GM19023 (cell line): ENCODE measurements around the gene RALGAPA2.

ENCODE experiments used
- ATAC-seq: cut with Tn5 transposase; IDR thresholded peaks from one replicate; pipeline ENCODE4 v1.9.1; 2021; ENCODE audit warnings: mild to moderate bottlenecking, moderate library complexity; ENCODE audit not compliant: unreplicated experiment

The RALGAPA2 gene

DNA sequence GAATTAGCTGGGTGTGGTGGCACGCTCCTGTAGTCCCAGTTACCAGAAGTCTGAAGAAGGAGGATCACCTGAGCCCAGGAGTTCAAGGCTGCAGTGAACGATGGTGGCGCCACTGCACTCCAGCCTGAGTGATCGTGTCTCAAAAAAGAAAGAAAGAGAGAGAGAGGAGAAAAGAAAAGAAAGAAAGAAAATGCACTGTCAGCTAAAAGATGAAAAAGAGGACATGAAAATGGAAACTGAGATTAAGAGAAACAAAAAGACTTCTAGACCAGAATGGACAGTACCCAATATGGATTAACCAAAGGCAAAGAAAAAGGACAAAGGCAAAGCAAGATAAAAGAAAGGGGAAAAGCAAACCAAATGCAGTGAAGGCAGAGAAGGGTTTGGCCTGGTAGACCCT is 9.0 kb upstream of the RALGAPA2 start:
- ATAC-seq: no peak

DNA sequence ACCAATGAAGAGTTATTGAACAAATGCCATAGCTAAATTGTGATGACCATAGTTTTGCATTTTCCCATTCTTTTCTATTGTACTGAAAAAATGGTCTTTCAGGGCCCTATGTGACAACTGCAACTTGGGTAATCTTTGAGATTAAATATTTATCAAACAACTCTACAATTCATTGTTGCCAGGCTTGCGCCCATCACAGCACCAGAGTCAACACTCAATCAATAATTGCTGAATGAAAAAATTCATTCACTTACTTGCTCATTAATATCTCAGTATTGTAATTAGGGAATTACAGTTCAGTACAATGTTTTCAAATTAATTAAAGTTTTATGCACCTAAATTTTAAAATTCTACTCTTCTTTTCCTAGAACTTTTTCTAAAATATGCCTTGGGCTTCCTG is 7.7 kb upstream of the RALGAPA2 start:
- no peak for ATAC-seq

DNA sequence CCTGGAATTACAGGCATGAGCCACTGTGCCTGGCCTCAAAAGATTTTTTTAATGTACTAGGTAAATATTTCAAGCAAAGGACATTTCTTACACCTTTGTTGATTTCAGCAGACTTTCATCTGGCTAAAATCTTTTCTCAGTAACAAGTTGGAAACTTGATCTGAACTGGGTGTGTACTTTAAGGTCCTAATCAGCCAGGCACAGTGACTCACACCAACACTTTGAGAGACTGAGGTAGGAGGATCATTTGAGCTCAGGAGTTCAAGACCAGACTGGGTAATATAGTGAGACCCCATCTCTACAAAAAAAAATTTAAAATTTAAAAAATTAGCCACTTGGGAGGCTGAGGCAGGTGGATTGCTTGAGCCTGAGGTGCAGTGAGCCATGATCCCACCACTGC is 7.0 kb upstream of the RALGAPA2 start:
- ATAC-seq: no peak

DNA sequence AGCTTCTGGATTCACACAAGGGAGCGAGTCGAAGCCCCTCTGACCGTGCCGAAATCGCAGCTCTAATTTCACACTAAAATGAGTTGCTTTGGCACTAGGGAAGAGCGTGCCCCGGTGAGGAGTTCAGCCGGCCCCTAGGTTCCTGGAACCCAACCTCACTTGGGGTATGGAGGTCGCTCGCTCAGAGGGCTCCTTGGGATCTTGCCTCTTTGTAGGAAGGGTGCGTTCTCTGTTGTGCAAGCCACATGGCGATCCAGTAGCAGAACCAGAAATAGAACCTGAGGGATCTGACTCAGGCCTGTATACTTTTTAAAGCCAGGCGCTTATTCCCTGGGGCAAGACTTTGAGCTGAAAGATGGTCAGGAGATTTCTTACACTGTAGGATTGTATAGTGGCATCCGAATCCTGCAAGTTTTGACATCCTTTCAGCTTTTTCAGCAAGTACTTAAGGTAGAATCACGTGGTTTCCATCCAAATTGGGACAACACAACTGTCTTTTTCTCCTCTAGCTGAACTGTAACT is 861 bp upstream of the RALGAPA2 start:
- ATAC-seq: no peak

DNA sequence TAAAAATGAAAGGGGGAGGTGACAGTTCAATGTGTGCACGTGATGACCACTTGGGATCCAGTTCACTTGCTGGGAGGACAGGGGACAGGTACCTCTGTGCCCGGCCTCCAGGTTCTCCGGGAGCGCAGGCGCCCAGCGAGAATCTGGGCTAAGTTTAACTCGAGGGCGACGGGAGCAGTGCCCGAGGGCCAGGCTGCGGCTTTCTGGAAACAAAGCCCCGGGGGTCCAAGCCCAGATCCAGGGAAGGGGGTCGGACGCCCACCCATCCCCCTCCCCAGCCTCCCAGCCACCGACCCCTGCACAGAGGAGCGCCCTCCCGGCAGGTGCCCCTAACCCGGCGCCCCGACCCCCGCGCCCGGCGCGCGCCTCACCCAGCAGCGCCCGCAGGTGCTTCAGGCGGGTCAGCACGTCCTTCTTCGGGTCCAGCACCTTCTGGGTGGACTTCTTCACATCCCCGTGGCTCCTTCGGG is 405 bp downstream of the RALGAPA2 start:
- ATAC-seq: peak; percentile 7

DNA sequence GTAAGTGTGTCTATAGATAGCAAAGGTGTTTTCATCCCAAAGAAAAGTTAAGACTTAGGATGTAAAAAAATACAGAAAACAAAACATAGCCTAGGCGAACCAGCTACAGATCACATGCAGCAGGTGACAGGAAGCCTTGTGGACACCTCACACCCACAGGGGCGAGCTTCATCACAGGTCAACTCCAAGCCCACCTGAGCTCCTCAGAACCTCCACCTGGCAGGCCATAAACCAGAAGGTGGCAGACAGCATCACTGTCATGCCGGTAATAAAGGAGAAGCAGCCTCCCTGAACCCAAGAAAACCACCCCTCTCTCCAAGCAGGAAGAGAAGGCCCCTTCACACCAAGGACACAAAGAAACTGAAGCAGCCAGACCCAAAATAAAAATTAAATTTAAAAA is 1.0 kb downstream of the RALGAPA2 start:
- no peak for ATAC-seq

DNA sequence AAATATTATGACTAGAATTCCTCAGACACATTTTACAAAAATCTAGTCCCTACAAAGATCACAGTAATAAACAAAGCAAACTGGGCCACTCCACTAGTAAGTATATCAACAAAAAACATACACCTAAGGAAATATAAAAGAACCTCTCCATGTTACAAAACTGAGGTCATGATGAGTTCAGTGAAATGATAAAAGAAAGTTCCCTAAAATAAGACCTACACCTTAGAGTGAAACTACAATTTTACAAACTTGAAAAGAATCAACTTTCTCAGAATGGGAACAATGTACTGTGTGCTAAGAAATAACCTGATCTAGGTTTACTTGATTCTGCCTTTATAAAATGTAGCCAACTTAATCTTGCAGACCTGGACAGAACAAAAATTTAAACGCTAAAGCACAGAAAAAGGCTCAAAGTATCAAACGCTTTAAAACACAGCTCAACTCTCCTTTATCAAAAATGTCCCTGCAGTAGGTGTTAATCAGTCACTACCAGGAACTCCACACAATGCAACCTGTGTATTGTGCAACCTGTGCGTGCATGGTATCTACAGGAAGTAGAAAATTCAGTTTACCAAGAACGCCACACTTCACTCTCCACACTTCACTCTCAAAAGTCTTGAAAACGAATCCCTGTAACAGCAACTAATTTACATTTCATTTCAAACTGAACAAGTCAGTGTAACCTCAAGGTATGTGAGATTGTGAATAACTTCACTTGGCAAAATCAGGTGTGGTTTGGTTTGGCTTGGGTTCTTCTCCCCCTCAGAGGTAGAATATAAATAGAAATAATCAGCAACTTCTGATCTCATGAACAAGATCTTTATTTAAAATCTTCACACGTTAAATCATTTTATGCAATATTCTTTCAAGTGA is 1.8 kb downstream of the RALGAPA2 start:
- ATAC-seq: no peak

DNA sequence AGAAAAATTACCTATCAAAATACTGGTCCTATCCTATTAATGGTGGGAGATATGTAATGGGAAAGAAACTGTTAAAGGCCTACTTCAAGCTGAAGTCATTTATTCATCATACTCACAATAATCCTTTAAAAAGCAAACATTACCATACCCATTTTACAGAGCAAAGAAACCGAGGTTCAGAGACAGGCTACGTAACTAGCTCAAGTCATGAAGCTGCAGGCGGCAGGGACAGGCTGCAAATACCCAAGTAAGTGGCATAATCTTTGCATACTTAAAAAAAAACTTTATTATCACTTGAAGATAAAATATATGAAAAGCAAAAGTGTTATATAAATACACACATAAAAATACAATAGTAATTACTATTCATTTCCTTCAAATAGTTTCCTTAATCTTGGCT is 2.6 kb downstream of the RALGAPA2 start:
- no peak for ATAC-seq

DNA sequence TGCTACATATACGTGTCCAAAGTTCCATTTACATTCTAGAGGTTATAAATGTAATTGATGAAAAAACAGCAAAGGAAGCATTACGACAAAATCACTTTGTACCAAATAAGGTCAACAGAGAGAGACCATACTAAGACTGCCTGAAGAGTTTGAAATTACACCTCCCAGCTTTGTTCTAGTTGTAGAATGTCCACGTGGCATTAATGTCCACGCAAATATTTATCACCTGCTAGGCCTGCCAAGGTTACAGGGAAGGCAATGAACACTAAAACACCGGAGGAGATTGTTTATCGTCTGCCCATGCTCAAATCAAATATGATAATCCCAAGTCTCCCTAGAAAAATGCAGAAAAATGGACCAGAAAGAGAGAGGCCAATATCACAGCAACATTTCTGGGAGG is 6.2 kb downstream of the RALGAPA2 start:
- ATAC-seq: no peak

DNA sequence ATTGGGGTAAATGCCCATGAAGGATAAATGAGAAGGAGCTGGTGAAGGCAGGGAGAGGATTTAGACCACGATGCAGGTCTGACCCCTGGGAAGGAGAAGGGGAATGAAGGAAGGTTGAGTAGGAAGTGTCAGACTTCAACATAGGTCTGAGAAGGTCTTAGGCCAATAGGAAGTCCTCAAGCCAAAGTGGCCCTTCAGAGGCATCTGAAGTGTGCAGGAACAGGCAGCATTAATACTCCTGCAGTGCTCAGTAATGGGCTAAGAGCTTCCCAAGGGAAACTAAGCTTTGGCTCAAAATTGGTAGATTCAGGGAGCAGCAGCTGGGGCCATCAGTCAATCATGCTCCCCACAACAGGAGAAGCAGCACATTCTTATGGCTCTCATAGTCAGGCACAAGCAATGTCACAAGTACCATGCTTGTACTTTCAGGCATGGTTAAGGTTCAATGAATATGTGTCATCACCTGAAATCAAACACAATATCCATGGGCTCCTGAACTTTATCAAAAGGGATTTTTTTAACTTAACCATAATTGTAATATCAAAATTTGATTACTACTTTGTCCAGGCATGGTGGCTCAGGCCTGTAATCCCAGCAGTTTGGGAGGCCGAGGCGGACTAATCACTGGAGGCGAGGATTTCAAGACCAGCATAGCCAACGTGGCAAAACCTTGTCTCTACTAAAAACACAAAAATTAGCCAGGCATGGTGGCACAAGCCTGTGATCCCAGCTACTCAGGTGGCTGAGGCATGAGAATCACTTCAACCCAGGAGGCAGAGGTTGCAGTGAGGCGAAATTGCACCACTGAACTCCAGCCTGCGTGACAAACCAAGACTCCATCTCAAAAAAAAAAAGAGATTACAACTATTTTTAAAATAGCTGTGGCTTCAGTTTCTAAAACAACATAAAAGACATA is 9.9 kb downstream of the RALGAPA2 start:
- ATAC-seq: no peak

DNA sequence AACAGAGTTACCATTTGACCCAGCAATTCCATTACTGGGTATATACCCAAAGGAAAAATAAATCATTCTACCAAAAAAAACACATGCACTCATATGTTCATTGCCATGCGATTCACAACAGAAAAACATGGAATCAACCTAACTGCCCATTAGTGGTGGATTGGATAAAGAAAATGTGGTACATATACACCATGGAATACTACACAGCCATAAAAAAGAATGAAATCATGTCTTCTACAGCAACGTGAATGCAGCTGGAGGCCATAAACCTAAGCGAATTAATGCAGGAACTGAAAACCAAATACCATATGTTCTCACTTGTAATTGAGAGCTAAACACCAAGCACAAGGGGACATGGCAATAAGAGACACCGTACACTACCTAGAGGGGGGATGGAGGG is 12.5 kb downstream of the RALGAPA2 start:
- ATAC-seq: no peak

DNA sequence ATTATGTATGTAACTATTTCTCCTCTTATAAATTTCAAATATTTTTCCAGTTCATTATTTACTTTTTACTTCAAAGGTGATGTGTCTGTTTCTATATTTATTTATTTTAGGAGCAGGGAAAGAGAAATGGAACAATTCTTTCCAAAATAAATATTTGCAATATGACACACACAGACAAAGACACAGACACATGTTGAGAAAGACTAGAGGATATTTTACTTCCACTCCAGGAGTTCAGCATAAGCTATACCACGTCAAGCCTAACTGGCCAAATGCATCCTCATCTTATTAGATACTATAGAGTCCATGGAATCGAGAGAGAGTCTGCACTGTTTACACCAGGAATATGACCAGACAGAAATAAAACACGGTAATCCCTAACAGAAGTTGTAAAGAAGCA is 13.3 kb downstream of the RALGAPA2 start:
- no peak for ATAC-seq

DNA sequence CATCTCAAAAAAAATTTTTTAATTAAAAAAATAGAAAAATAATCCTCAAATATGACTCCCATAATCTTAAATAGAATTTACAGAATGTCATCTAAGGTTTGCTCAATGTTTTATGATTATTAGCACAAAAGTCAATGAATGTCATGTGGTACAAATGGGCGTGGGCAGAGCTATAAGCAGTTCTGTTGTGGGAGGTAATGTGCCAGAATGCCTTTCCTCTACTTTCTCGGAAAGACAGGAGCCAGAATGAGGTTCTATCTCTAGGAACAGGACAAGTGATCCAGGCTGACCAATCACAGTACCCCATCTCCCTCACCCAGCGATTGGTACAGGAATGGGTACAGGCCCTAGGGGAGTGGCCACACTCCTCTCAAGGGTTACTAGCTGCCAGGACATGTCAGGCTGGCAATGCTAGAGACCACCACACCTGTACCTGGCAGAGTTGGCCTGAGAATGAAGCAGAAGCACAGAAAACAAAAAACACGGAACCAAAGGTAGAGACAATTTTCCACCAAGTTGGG is 15.1 kb downstream of the RALGAPA2 start:
- ATAC-seq: no peak

DNA sequence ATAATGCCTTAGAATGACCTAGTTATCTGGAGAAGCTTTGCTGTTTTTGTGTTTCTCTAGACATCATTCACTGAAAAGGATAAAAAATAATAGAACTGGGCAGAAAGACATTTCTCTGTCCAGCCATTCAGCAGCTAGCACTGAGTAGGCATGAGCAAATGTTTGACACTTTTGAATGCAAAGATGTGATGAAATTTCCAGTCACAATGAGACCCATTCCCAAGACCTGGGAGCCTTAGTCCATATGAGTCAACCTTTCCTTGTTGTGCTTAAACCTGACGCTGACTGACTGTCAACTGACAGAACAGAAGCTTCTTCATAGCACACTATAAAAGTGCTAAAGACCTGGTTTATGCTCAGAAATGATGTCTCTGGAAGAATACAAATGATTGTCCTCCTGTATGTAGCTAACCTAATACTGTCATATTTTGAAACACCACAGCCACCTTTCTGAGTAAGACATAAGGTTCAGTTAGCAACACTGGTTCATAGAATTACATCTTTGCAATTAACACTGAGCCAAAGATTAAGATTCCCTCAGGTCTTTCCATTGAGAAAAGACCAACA is 17.1 kb downstream of the RALGAPA2 start:
- ATAC-seq: no peak

DNA sequence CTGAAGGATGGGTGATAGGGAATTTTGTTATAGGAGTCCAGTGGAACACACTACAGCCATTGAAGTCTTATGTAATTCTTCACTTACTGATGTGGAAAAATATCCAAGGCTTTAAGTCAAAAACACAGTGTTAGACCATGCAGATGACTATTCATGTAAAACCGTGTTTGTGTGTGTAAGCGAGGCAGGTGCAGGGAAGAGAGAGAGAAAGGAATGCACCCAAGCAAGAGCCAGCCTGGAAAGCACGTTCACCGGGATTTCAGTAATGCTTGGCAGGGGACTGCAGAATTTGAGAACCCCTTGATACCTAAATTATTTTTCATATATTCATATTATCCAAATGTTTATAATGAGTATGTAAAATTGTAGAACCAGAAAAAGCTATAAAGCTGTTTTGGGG is 17.9 kb downstream of the RALGAPA2 start:
- no peak for ATAC-seq

DNA sequence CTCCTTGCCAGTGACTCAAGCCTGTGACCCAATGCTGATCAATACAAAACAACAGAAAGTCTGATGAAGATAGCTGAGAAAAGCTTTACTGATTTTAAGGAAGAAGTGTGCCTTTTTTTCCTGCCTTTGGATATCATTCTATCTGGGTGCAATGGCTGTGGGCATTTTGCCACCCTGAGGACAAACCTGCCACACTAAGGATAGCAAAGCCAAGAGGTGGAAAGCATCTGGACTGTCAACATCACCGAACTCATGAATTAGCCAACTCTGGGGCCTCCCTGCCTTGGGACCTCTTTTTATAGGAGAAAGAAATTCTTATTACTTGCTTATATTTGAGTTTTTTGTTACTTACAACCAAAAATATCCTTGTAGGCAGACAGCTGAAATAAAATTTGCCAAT is 19.9 kb downstream of the RALGAPA2 start:
- ATAC-seq: no peak

DNA sequence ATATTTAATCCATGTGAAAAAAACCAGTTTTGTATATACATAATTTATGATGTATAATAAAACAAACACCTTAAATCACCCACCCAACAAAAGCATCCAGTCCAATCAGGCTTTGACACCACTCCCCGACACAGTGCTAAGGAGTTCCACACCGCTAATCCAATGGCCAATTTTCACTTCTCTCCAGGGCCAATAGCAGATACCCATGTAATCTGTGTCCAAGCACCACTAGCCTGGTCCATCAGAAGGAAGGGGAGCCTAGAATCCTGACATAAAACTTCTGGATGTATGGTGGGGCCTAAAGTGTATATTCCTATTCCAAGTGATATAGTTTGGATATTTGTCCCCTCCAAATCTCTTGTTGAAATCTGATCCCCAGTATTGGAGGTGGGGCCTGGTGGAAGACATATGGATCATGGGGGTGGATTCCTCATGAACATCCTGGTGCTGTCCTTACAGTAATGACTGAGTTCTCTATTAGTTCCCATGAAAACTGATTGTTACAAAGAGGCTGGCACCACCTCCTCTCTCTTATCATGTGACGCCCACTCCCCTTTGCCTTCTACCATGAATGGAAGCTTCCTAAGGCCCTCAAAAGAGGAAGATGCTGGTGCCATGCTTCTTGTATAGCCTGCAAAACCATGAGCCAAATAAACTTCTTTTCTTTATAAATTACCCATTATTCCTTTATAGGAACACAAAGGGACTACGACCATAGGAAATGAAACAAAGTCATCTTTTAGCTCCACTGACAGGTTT is 20.8 kb downstream of the RALGAPA2 start:
- peak; percentile 22 for ATAC-seq

DNA sequence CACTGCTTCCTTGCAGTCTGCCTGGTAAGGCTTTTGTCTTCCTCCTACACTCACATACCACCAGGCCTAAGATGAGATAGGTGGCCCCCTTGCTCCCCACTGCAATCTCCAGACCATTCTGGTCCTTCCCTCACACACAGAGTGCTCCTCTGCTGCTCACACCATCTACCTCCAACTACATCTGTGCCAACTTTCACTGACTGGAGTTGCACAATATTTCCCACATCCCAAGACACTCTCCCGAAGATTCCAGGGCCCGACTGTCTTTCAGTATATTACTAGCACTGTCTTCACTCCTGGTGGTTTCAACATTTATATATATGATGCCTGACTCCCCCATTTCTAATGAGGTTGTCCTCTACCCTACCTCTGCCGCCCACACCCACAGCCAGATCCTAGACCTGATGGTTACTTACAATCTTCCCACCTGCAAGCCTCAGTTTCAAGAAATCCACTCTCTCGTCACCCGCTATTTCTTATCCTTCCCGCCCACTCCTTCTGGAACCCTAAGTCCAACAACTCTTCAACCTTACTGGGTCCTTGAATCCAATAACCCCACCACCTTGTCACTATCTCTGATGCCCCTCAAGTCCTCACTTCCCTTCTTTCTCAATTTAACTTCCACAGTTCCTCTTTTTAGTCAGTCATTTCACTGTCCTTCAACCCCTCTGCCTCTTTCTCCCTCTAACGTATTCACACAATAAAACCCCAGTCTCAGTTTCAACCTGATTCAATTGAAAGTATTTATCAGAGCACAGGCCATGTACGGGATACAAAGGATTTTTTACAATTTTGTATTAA is 21.6 kb downstream of the RALGAPA2 start:
- peak; percentile 69 for ATAC-seq

DNA sequence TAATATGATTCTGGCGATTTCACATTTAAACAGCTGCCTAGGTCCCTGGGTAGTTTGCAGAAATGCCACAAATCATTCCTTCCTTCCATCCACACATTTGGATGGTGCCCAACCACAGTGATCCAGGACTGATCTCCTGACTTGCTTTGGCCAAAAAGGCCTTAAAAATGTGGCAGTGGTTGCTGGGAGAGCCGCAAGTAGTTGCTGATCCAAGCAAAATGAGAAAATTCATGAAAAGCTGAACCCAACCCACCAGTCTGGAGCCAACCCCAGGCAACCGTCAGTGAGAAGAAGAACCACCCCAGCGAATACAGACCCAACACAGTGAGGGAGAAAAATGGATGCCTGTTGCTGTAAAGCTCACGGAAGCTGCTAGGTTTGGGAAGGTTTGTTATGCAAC is 25.1 kb downstream of the RALGAPA2 start:
- no peak for ATAC-seq
